Astrocyte (in vitro differentiated cells and primary cell): ENCODE results near the gene TTC31. TPM values are rescaled to one million over a fixed set of nuclear protein-coding genes. Genes with fewer than 3 reads are reported as not detected.
A peak's percentile ranks its signal among the peaks of the same experiment; 100 is the strongest.

Experiments used
- DNase-seq: peaks from one replicate; pipeline ENCODE4 v3.0.0-alpha.2; 2010; ENCODE audit warnings: low read depth
- FAIRE-seq: peaks from 2 replicates; lab custom pipeline; 2011; peaks lifted over from hg19 to GRCh38; lab: Jason Lieb, UNC
- H2AFZ ChIP-seq: 2 replicates; pipeline ENCODE4 v1.6.0; 2012; ENCODE audit warnings: low read depth, low read length, inconsistent platforms
- H3K27ac ChIP-seq: 2 replicates; pipeline ENCODE4 v1.5.1; 2011; ENCODE audit warnings: low read depth, low read length, inconsistent platforms
- H3K27me3 ChIP-seq: 2 replicates; pipeline ENCODE4 v1.6.0; 2011; ENCODE audit warnings: low read length, inconsistent platforms; ENCODE audit not compliant: insufficient read depth
- H3K36me3 ChIP-seq: 2 replicates; pipeline ENCODE4 v1.5.1; 2011; ENCODE audit warnings: low read length, inconsistent platforms; ENCODE audit not compliant: insufficient read depth
- H3K4me1 ChIP-seq: 2 replicates; pipeline ENCODE4 v1.5.1; 2011; ENCODE audit warnings: low read length, inconsistent platforms; ENCODE audit not compliant: insufficient read depth
- H3K4me2 ChIP-seq: 2 replicates; pipeline ENCODE4 v1.6.0; 2012; ENCODE audit warnings: low read length, inconsistent platforms
- H3K4me3 ChIP-seq: 2 replicates; pipeline ENCODE4 v1.5.1; 2011; ENCODE audit warnings: low read depth, mild to moderate bottlenecking, low read length, inconsistent platforms; ENCODE audit not compliant: insufficient read depth
- H3K79me2 ChIP-seq: 2 replicates; pipeline ENCODE4 v1.6.0; 2012; ENCODE audit warnings: mild to moderate bottlenecking, low read length, inconsistent platforms; ENCODE audit not compliant: insufficient read depth
- H3K9ac ChIP-seq: 2 replicates; pipeline ENCODE4 v1.6.0; 2012; ENCODE audit warnings: mild to moderate bottlenecking, low read length, inconsistent platforms
- H3K9me3 ChIP-seq: 2 replicates; pipeline ENCODE4 v1.5.1; 2012; ENCODE audit warnings: low read depth, mild to moderate bottlenecking, low read length, inconsistent platforms; ENCODE audit not compliant: insufficient read depth
- H4K20me1 ChIP-seq: 2 replicates; pipeline ENCODE4 v1.6.0; 2012; ENCODE audit warnings: low read length, inconsistent platforms; ENCODE audit not compliant: insufficient read depth
- H3K27ac Mint-ChIP-seq: one replicate; pipeline ENCODE4 v1.8.0; 2021; ENCODE audit warnings: mild to moderate bottlenecking, mixed read lengths; ENCODE audit not compliant: unreplicated experiment
- H3K27me3 Mint-ChIP-seq: one replicate; pipeline ENCODE4 v1.8.0; 2021; ENCODE audit warnings: low read depth, mixed read lengths; ENCODE audit not compliant: unreplicated experiment
- H3K36me3 Mint-ChIP-seq: one replicate; pipeline ENCODE4 v1.8.0; 2021; ENCODE audit warnings: low read depth, mixed read lengths; ENCODE audit not compliant: unreplicated experiment
- H3K4me1 Mint-ChIP-seq: one replicate; pipeline ENCODE4 v1.8.0; 2021; ENCODE audit warnings: low read depth, mixed read lengths; ENCODE audit not compliant: unreplicated experiment
- H3K4me3 Mint-ChIP-seq: one replicate; pipeline ENCODE4 v1.8.0; 2021; ENCODE audit warnings: mild to moderate bottlenecking, moderate library complexity, mixed read lengths; ENCODE audit not compliant: unreplicated experiment
- H3K9me3 Mint-ChIP-seq: one replicate; pipeline ENCODE4 v1.8.0; 2021; ENCODE audit warnings: mild to moderate bottlenecking, mixed read lengths; ENCODE audit not compliant: unreplicated experiment
- CTCF ChIP-seq: IDR thresholded peaks from 2 replicates; pipeline ENCODE4 v1.5.1; 2011; ENCODE audit warnings: low read depth, mild to moderate bottlenecking, inconsistent platforms, low read length, moderate library complexity; ENCODE audit not compliant: insufficient read depth
- EZH2 ChIP-seq: IDR thresholded peaks from 2 replicates; pipeline ENCODE4 v1.6.1; 2012; ENCODE audit warnings: mild to moderate bottlenecking, low read length, inconsistent platforms; ENCODE audit not compliant: insufficient read depth
- total RNA-seq: library from RNA; stranded (reverse); gene quantifications from 2 replicates; pipeline ENCODE4 v1.2.1, GENCODE V29; 2021

Gene TTC31
- total RNA-seq, 1 donor from 2014 or later, result 12.0 TPM

GRCh38 chr2:74439803-74440377 is 43.0 kb upstream of the TTC31 start:
- H3K9me3 Mint-ChIP-seq, result no peaks in the 10 kb centered on the region
- H3K4me1 Mint-ChIP-seq, result peaks cover 30% of the 10 kb centered on the region
- peaks cover 6% of the 10 kb centered on the region for H3K36me3 Mint-ChIP-seq
- H3K4me3 ChIP-seq, result peak overlapping the region; percentile 75
- H3K9ac ChIP-seq, result peak overlapping the region; percentile 81
- peak overlapping the region; percentile 90 for H3K4me3 Mint-ChIP-seq
- H2AFZ ChIP-seq, result peak overlapping the region; percentile 80
- H3K27ac Mint-ChIP-seq, result peak overlapping the region; percentile 88
- H3K9me3 ChIP-seq, result no peaks in the 10 kb centered on the region
- TF ChIP-seq EZH2 (no peak), CTCF (no peak)
- peaks cover 50% of the 10 kb centered on the region for H3K4me1 ChIP-seq
- peaks cover 1% of the 10 kb centered on the region for H3K27me3 Mint-ChIP-seq
- peak overlapping the region; percentile 27 for H3K27ac ChIP-seq
- H4K20me1 ChIP-seq, result peaks cover 36% of the 10 kb centered on the region
- peak overlapping the region; percentile 96 for H3K4me2 ChIP-seq
- no peak for FAIRE-seq
- DNase-seq, result no peak
- H3K36me3 ChIP-seq, result no peaks in the 10 kb centered on the region
- H3K79me2 ChIP-seq, result peaks cover 30% of the 10 kb centered on the region
- H3K27me3 ChIP-seq, result peaks cover 10% of the 10 kb centered on the region

- Histone ChIP-seq H3K79me2 (peaks cover 30% of the 10 kb centered on the region), H3K9me3 (no peaks in the 10 kb centered on the region), H3K9ac (peak overlapping the region; percentile 81), H3K27me3 (peaks cover 10% of the 10 kb centered on the region), H4K20me1 (peaks cover 30% of the 10 kb centered on the region), H3K4me3 (peak overlapping the region; percentile 75), H3K4me2 (peak overlapping the region; percentile 96), H3K27ac (peak overlapping the region; percentile 27), H3K36me3 (no peaks in the 10 kb centered on the region), H3K4me1 (peaks cover 50% of the 10 kb centered on the region), H2AFZ (peak overlapping the region; percentile 80)
- peak overlapping the region; percentile 88 for H3K27ac Mint-ChIP-seq
- H3K9me3 Mint-ChIP-seq, result no peaks in the 10 kb centered on the region
- TF ChIP-seq EZH2, result no peak
- no peak for TF ChIP-seq CTCF
- DNase-seq (peak; percentile 64), FAIRE-seq (no peak)
- H3K27me3 Mint-ChIP-seq, result peaks cover 1% of the 10 kb centered on the region
- peaks cover 34% of the 10 kb centered on the region for H3K4me1 Mint-ChIP-seq
- peak overlapping the region; percentile 90 for H3K4me3 Mint-ChIP-seq
- peaks cover 4% of the 10 kb centered on the region for H3K36me3 Mint-ChIP-seq
Observed at GRCh38 chr2:74440378-74441169, 42.3 kb upstream of the TTC31 start.
